ENCODE measurements around the gene CARM1. TPM values are rescaled to one million over a fixed set of nuclear protein-coding genes. Genes with fewer than 3 reads are reported as not detected.
A peak's percentile ranks its signal among the peaks of the same experiment; 100 is the strongest.
"Not testable (repeated sequence)": the region's sequence is repeated elsewhere in the genome, so short reads cannot be mapped to it uniquely, and the experiment has no call there.

The CARM1 gene
- total and polyA plus RNA-seq, 7 experiments from 2014 or later, result 0.69 to 43.1 (median 25.5) TPM

- H3K9me3 Mint-ChIP-seq, result no peaks in the 10 kb centered on the region
- POLR2A ChIA-PET, result interaction anchor here (0.6 to 1.0 kb wide), 2 partner anchors 49 to 429 kb away, joined by 3 to 4 read pairs; no protein-coding TSS in a partner anchor
Measured at GRCh38 chr19:10936661-10937084, 65.3 kb downstream of the CARM1 start.

GRCh38 chr19:10941649-10942048, 70.3 kb downstream of the CARM1 start:
- intact Hi-C loops (cut with micrococcal nuclease), result loop anchor here (1.0 to 2.0 kb wide), 6 partner anchors 13 to 190 kb away; partner anchors contain the start of genes SMARCA4 (in 1 of the 2), TIMM29 (in 1 of the 2) and YIPF2 (in 1 of the 2)
- H3K27me3 ChIP-seq (ENCODE audit: control insufficient read depth in 2 of 2, insufficient read depth in 2 of 2, low read length in 2 of 2); H3K4me3 ChIP-seq (ENCODE audit: low read length); H3K27ac Mint-ChIP-seq; POLR2A ChIA-PET; DNase-seq; H3K9me3 ChIP-seq (ENCODE audit: control insufficient read depth in 2 of 3, low read length in 3 of 3); H3K9me3 Mint-ChIP-seq; H3K4me3 Mint-ChIP-seq; H3K27me3 Mint-ChIP-seq; H3K4me1 ChIP-seq (ENCODE audit: control insufficient read depth in 2 of 2, insufficient read depth in 2 of 2, low read length in 2 of 2); H3K36me3 ChIP-seq (ENCODE audit: control insufficient read depth in 2 of 3, insufficient read depth in 3 of 3, low read length in 3 of 3); H3K27ac ChIP-seq (ENCODE audit: low read depth, low read length); H3K36me3 Mint-ChIP-seq; ATAC-seq: not testable (repeated sequence)
- peaks cover 0 to 12% (median 8%) of the 10 kb centered on the region in 7 donors for H3K4me1 Mint-ChIP-seq
- CTCF ChIA-PET, result interaction anchor here (0.6 to 1.8 kb wide), 17 partner anchors 8 to 320 kb away, joined by 3 to 9 read pairs (median 3); no protein-coding TSS in a partner anchor

More at GRCh38 chr19:10936661-10937084, 65.3 kb downstream of the CARM1 start:
- Mint-ChIP-seq H3K27me3 (no peaks in the 10 kb centered on the region), H3K36me3 (peaks cover 0 to 3% (median 0%) of the 10 kb centered on the region in 5 donors), H3K27ac (peak overlapping the region in 2 of 9 donors; percentile 34 to 55), H3K4me1 (peaks cover 0 to 13% (median 8%) of the 10 kb centered on the region in 7 donors), H3K4me3 (peak overlapping the region in 4 of 10 donors; percentile 5 to 48 (median 38))
- H3K27me3 ChIP-seq (ENCODE audit: control insufficient read depth in 2 of 2, insufficient read depth in 2 of 2, low read length in 2 of 2), result no peaks in the 10 kb centered on the region
- intact Hi-C loops (cut with micrococcal nuclease), result loop anchor here (1.0 to 5.0 kb wide), 2 partner anchors 101 to 195 kb away; no protein-coding TSS in a partner anchor
- no peak overlapping the region for H3K4me3 ChIP-seq (ENCODE audit: low read length)
- H3K4me1 ChIP-seq (ENCODE audit: control insufficient read depth in 2 of 2, insufficient read depth in 2 of 2, low read length in 2 of 2), result no peaks in the 10 kb centered on the region
- DNase-seq, result peak in 7 of 9 donors; percentile 40 to 69 (median 62)
- H3K9me3 ChIP-seq (ENCODE audit: control insufficient read depth in 2 of 3, low read length in 3 of 3), result no peaks in the 10 kb centered on the region
- CTCF ChIA-PET, result interaction anchor here (0.6 to 2.1 kb wide), 10 partner anchors 24 to 522 kb away, joined by 3 to 5 read pairs (median 4); no protein-coding TSS in a partner anchor
- H3K36me3 ChIP-seq (ENCODE audit: control insufficient read depth in 2 of 3, insufficient read depth in 3 of 3, low read length in 3 of 3), result no peaks in the 10 kb centered on the region
- H3K27ac ChIP-seq (ENCODE audit: low read depth, low read length), result no peak overlapping the region
- peak; percentile 89 for ATAC-seq

- POLR2A ChIA-PET; H3K27ac Mint-ChIP-seq; H3K9me3 ChIP-seq (ENCODE audit: control insufficient read depth in 2 of 3, low read length in 3 of 3); H3K4me3 Mint-ChIP-seq; H3K27me3 Mint-ChIP-seq; H3K27me3 ChIP-seq (ENCODE audit: control insufficient read depth in 2 of 2, insufficient read depth in 2 of 2, low read length in 2 of 2); H3K4me1 ChIP-seq (ENCODE audit: control insufficient read depth in 2 of 2, insufficient read depth in 2 of 2, low read length in 2 of 2); H3K36me3 ChIP-seq (ENCODE audit: control insufficient read depth in 2 of 3, insufficient read depth in 3 of 3, low read length in 3 of 3); H3K36me3 Mint-ChIP-seq; H3K9me3 Mint-ChIP-seq; H3K4me1 Mint-ChIP-seq; H3K4me3 ChIP-seq (ENCODE audit: low read length); DNase-seq; ATAC-seq; H3K27ac ChIP-seq (ENCODE audit: low read depth, low read length): not testable (repeated sequence)
- CTCF ChIA-PET, result interaction anchor here (0.5 to 0.9 kb wide), 3 partner anchors 55 to 79 kb away, joined by 3 read pairs; no protein-coding TSS in a partner anchor
- intact Hi-C loops (cut with micrococcal nuclease), result loop anchor here (2.0 kb wide), 3 partner anchors 15 to 67 kb away; partner anchors contain the start of genes SMARCA4 (in 1 of the 2), TIMM29 (in 1 of the 2) and YIPF2 (in 1 of the 2)
Measured at GRCh38 chr19:10943412-10943811, 72.1 kb downstream of the CARM1 start.

GRCh38 chr19:10945264-10945663, 73.9 kb downstream of the CARM1 start:
- DNase-seq, result no peak
- Histone ChIP-seq H3K4me3 (ENCODE audit: low read length) (no peak overlapping the region), H3K36me3 (ENCODE audit: control insufficient read depth in 2 of 3, insufficient read depth in 3 of 3, low read length in 3 of 3) (no peaks in the 10 kb centered on the region), H3K4me1 (ENCODE audit: control insufficient read depth in 2 of 2, insufficient read depth in 2 of 2, low read length in 2 of 2) (no peaks in the 10 kb centered on the region), H3K27ac (ENCODE audit: low read depth, low read length) (no peak overlapping the region), H3K27me3 (ENCODE audit: control insufficient read depth in 2 of 2, insufficient read depth in 2 of 2, low read length in 2 of 2) (no peaks in the 10 kb centered on the region), H3K9me3 (ENCODE audit: control insufficient read depth in 2 of 3, low read length in 3 of 3) (no peaks in the 10 kb centered on the region)
- Mint-ChIP-seq H3K27me3 (no peaks in the 10 kb centered on the region), H3K4me3 (no peak overlapping the region), H3K36me3 (no peaks in the 10 kb centered on the region), H3K27ac (no peak overlapping the region), H3K9me3 (no peaks in the 10 kb centered on the region), H3K4me1 (peaks cover 0 to 9% (median 5%) of the 10 kb centered on the region in 7 donors)
- intact Hi-C loops (cut with micrococcal nuclease), result no loop called here
- ChIA-PET POLR2A (interaction anchor here (0.5 kb wide), 1 partner anchor 16 kb away, joined by 3 read pairs; no protein-coding TSS in a partner anchor), CTCF (interaction anchor here (1.3 kb wide), 1 partner anchor 91 kb away, joined by 5 read pairs; no protein-coding TSS in a partner anchor)
- no peak for ATAC-seq

- Histone ChIP-seq H3K4me1 (ENCODE audit: control insufficient read depth in 2 of 2, insufficient read depth in 2 of 2, low read length in 2 of 2) (no peaks in the 10 kb centered on the region), H3K9me3 (ENCODE audit: control insufficient read depth in 2 of 3, low read length in 3 of 3) (no peaks in the 10 kb centered on the region), H3K4me3 (ENCODE audit: low read length) (no peak overlapping the region), H3K27me3 (ENCODE audit: control insufficient read depth in 2 of 2, insufficient read depth in 2 of 2, low read length in 2 of 2) (no peaks in the 10 kb centered on the region), H3K27ac (ENCODE audit: low read depth, low read length) (no peak overlapping the region), H3K36me3 (ENCODE audit: control insufficient read depth in 2 of 3, insufficient read depth in 3 of 3, low read length in 3 of 3) (no peaks in the 10 kb centered on the region)
- ATAC-seq (no peak), DNase-seq (no peak)
- peaks cover 0 to 6% (median 2%) of the 10 kb centered on the region in 7 donors for H3K4me1 Mint-ChIP-seq
- no peak overlapping the region for H3K27ac Mint-ChIP-seq
- H3K9me3 Mint-ChIP-seq, result no peaks in the 10 kb centered on the region
- intact Hi-C loops (cut with micrococcal nuclease), result no loop called here
- no peaks in the 10 kb centered on the region for H3K27me3 Mint-ChIP-seq
- POLR2A ChIA-PET, result no interaction called here
- no peaks in the 10 kb centered on the region for H3K36me3 Mint-ChIP-seq
- H3K4me3 Mint-ChIP-seq, result no peak overlapping the region
- CTCF ChIA-PET, result no interaction called here
Measured at GRCh38 chr19:10946958-10947657, 75.8 kb downstream of the CARM1 start.

GRCh38 chr19:10952809-10953208, 81.5 kb downstream of the CARM1 start:
- H3K9me3 ChIP-seq (ENCODE audit: control insufficient read depth in 2 of 3, low read length in 3 of 3), result no peaks in the 10 kb centered on the region
- ChIA-PET POLR2A (no interaction called here), CTCF (no interaction called here)
- ATAC-seq (no peak), DNase-seq (no peak)
- no peaks in the 10 kb centered on the region for H3K4me1 ChIP-seq (ENCODE audit: control insufficient read depth in 2 of 2, insufficient read depth in 2 of 2, low read length in 2 of 2)
- intact Hi-C loops (cut with micrococcal nuclease), result no loop called here
- H3K4me3 ChIP-seq (ENCODE audit: low read length), result no peak overlapping the region
- Mint-ChIP-seq H3K4me3 (no peak overlapping the region), H3K27ac (no peak overlapping the region), H3K9me3 (no peaks in the 10 kb centered on the region), H3K4me1 (peaks cover 0 to 6% (median 0%) of the 10 kb centered on the region in 7 donors), H3K27me3 (no peaks in the 10 kb centered on the region), H3K36me3 (no peaks in the 10 kb centered on the region)
- no peaks in the 10 kb centered on the region for H3K36me3 ChIP-seq (ENCODE audit: control insufficient read depth in 2 of 3, insufficient read depth in 3 of 3, low read length in 3 of 3)
- H3K27me3 ChIP-seq (ENCODE audit: control insufficient read depth in 2 of 2, insufficient read depth in 2 of 2, low read length in 2 of 2), result no peaks in the 10 kb centered on the region
- H3K27ac ChIP-seq (ENCODE audit: low read depth, low read length), result no peak overlapping the region
